Activated T-helper 1 cell treated with anti-CD3 and anti-CD28 coated beads, Interleukin-2, amount 50 U/mL, for 16 hours (primary cell): ENCODE measurements around the gene FXYD3.
A peak's percentile ranks its signal among the peaks of the same experiment; 100 is the strongest.

Experiments used
- DNase-seq, 2 donors: peaks; one replicate each; pipeline ENCODE4 v3.0.0-alpha.2; 2020; ENCODE audit warnings: low read depth in 1 of 2, low spot score in 1 of 2

FXYD3 gene

DNA sequence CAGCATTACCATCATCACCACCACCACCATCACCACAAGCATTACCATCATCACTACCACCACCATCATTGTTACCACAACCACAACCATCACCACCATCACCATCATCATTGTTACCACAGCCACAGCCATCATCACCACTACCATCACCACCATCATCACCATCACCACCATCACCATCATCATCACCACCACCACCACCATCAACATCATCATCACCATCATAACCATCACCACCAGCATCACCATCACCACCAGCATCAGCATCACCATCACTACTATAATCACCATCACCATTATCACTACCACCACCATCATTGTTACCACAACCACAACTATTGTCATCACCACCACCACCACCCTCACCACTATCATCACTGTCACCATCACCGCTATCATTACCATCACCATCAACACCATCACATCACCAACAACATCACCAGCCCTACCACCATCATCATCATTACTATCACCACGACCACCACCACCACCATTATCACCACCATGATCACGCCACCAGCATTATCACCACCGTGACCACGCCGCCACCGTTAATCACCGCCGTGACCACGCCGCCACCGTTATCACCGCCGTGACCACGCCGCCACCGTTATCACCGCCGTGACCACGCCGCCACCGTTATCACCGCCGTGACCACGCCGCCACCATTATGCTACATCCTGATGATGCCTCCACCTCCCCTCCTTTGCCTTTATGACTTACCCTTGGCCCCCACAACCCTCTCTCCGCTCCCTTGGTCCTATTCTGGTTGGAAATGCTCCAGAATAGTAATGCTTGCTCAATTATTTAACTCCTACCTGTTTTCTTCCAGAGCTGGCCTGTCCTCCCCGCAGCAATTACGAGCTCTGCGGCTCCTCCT lies 10.0 kb upstream of the FXYD3 start:
- DNase-seq = no peak

DNA sequence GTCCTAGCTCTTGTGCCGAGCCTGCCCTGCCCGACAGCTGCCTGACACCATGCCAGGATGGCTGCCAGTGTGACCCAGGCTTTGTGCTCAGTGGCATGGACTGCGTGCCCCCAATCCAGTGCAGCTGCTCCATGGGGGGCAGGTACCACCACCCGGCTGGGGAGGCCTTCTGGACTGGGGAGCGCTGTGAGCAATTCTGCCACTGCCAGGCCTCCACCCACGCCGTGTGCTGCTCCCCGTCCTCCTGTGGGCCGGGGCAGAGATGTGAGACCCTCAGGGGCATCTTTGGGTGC lies 9.4 kb upstream of the FXYD3 start:
- DNase-seq = no peak

DNA sequence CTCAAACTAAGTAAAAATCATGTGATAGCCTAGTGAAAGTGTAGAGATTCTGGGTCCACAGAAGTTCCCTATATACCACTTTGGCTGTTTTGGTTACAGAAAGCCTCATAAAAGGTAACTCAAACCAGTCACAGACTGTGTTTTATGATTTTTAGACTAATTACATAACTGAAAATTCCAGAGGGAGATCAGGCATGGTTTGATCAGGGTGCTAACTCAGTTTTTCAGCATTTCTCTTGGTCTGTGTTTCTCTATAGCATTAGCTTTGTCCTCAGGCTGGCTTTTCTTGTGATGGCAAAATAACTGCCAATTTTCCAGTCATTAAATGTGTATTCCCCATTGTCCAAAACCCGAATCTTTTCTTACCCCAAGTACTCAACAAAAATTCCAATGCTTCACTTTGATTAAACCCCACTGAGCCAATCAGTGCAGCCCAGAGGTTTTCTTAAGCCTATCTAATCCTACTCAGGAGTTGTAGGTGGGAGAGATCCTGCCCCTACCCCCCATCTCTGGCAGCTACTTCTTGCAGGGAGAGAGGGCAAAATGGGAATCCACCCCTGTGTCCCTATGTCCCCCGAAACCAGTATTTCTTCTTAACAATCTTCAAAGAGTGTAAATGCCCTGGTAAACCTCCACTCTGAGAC lies 8.6 kb upstream of the FXYD3 start:
- no peak for DNase-seq

DNA sequence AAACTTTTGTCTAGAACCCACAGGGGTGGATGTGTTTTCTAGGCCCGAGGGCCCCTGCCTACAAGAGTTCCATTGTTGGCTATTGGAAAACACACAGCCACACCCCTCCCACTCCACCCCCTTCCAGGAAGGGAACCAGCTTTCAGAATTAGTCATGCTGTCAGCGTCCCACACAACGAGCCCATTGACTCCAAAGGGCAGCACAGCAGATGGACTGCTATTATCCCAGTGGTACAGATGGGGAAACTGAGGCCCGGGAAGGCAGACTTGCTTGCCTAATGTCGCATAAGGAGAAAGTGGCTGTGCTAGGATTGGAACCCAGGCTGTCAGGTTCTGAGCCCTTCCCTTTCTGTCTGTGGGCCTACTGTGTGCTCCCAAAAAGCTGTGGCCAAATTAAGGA lies 8.1 kb upstream of the FXYD3 start:
- DNase-seq = no peak

DNA sequence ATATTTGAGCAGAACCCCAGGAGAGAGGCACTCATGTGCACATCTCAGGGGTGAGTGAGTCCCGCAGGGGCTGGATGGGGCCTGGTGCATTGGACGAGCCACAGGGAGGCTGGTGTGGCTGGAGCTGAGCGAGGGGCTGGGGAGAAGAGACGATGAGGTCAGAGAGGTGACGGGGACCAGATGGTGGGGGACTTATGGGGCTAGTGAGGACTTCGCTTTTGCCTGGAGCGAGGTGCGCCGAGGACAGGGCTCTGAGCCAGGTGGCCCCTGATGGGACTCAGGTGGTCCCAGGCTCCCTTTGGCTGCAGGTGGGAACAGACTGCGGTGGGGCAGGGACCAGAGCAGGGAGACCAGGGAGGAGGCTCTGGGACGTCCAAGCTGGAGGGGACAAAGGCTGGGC lies 6.9 kb upstream of the FXYD3 start:
- no peak for DNase-seq

DNA sequence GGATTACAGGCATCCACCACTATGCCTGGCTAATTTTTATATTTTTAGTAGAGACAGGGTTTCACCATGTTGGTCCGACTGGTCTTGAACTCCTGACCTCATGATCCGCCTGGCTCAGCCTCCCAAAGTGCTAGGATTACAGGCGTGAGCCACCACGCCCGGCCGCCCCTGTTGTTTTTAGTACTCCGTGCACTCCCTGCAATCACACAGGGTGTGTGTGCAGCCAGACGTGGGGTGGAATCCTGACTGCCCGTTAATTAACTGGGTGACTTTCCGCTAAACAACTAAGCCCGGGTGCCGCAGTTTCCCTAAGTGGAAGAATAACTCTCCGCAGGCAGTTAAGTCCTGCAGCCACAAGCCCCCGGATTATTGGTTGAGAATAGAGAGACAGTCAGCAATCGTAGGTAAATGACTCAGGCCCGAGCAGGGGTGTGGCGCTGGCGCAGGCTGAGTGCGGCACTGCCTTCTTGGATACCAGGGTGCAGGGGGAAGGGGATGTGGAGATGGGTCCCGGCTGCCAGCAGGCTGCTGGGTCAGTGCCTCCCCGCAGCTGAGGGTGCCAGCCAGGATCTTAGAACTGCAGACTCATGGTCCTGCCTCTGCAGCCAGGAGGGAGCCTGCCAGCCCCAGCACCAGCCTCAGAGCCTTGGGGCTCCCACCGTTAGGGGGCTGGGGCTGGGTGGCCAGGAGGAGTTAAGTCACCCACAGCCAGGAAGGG lies 6.1 kb upstream of the FXYD3 start:
- no peak for DNase-seq

DNA sequence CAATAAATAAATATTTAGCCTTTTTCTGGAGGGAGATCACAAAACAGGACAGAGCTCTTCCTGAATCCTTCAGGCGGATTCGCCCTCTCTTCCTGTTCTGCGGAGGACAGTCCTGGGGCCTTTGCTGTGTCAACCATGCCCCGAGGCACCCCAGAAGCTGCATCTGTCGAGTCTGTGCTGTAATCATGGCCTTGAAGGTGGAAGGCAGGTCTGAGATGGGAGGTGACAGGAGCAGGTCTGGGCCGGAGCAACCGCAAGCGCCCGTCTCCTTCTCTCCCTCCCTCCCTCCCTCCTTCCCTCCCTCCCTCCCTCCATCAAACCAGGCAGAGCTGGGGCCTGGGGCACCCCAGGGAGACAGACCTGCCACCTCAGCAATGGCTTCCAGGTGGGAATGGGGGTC lies 4.6 kb upstream of the FXYD3 start:
- DNase-seq = no peak

DNA sequence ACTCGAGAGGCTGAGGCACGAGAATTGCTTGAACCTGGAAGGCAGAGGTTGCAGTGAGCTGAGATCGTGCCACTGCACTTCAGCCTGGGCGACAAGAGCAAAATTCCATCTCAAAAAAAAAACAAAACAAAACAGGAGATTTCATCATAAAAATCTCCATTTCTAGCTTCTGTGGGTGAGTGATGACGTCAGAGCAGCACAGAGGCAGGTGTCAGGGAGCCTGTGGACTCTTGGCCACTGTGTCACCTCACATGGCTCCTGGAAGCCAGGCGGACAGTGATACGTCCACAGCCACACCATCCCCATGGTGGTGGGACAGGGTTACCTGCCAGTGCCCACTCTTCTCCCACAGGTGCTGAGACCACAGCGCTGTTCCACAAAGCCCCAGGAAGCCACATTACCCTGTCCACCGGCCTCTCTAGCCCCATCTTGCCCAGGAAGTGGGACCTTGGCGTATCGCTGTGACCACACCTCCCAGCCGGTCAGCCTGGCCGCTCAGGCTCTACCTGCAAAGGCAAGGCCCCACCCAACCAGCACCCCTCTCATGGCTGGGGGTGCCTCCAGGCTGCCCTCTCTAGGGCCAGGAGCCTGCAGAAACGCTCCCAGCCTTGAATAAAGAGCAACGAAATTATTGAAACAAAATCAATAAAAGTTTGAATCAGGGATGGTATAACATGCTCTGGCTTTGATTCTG lies 2.5 kb upstream of the FXYD3 start:
- no peak for DNase-seq

DNA sequence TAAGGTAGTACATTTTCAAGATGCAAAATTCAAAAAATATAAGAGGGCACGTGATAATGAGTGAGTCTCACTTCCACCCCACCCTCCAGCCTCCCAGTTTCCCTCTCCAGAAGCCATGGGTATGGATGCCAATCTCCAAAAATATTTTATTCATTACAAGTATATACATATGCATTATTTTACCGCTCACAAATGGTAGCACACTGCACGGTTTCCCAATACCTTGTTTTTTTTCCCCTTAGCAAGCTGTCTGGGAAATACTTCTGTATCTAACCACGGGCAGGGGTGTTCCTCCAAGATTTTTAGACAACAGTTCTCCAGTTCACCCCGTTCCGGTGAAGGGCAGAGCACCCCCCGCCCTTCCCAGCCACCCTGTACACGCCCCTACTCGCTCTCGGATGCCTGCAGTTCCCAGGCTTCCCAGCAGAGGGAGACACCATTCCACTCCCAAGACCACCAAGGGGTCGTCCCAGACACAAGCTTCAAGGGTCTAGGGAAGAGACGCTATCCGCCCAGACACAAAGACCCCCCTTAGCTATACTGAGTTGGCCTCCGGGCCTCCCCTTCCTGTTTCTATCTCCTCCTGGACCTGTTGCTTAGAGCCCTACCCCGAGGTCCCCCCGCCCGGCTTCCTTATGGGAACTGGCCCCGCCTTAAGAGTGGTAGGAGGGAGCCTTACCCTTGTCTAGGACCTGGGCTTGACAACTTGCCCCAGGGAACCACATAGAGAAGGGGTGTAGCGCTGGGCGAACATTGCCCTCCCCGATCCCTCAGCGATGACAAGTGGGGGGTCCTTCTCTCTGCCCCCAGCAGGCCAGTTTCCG lies 1.1 kb upstream of the FXYD3 start:
- peak; percentile 45 to 52 for DNase-seq

DNA sequence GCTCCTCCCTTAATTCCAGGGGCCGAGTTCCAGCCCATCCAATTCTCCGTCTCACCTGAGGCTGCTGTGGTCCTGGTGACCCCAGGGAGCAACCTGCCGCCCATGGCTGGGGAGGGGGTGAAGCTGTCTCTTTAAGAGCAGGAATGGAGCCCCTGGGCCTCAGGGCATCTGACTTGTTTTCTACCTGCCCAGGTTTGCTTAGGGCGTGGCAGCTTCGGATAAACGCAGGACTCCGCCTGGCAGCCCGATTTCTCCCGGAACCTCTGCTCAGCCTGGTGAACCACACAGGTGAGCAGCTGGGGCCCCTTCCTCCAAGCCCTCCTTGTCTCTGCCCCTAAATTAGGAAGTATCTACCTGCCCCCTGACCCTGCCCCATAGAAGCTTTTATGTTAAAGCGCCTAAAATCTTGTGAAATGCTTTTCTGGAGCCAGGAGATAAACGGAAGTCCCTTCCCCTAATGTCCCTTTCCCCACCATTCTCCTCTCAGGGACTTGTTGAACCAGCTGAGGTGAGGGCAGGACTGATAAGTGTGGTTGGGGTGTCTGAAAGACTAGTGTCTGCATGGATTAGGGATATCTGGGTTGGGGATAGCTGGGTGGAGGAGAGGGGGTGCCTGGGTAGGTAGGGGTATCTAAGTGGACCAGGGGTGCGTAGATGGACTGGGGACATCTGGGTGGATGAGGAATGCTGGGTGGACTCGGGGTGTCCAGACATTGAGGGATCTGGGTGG lies 614 bp downstream of the FXYD3 start:
- no peak for DNase-seq

DNA sequence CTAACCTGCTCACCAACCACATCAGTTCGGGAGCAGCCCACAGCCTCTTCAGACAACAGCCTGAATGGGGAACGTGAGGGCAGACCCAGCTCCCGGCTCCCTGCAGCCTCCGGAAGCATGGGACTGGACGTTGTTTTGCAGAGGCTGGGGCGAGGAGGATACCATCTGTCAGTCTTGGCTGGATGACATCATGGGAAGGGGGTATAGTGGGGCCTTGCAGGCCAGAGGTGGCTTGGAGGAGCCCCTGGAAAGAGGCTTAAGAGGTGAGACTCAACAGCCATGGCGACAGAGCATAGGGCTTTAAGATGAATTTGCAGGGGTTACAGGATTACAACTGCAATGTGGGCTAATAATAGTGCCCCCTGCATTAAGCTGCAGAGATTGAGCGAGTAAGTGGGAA lies 1.5 kb downstream of the FXYD3 start:
- no peak for DNase-seq

DNA sequence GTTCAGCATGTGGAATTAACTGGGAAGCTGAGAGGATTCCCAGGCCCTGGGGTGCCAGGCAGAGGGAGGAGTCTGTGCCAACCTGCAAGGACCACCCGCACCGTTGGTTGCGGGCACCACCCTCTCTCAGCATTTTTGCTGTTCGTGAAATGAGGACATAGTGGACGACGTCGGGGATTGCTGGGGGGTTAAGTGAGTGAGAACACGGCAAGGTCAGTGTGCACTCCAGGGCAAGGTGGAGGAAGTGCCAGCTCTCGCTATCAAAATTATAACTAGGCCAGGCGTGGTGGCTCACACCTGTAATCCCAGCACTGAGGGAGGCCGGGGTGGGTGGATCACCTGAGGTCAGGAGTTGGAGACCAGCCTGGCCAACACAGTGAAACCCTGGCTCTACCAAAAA lies 2.2 kb downstream of the FXYD3 start:
- no peak for DNase-seq

DNA sequence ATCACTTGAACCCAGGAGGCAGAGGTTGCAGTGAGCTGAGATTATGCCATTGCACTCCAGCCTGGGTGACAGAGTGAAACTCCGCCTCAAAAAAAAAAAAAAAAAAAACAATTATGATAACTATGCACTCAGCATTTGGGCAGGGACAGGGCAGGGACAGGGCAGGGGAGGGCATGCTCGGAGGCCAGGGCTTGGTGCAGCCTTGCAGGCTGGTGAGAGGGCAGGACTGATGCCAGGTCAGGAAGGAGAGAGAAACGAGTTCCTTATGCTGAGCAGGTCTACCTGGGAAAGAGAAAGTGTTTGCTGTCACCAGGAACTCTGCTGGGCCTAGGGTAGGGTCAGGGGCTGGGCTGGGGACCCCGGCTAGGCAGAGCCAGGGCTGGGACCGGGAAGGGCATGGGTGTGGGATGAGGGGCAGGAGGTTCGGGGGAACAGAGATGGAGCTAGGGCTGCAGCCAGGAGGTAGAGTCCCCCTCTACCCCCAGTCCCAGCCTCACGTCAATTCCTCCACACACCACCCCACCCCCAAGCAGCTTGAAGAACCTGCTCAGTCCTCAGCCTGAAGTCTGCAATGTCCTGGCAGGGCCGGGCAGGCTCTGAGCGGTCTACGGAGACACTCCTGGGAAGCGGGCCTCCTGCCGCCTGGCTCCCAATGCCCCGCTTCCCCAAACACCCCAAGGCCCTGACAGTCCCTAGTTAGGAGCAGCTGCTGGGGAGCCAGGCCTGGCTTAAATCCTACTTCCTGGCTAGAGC lies 2.8 kb downstream of the FXYD3 start:
- no peak for DNase-seq

DNA sequence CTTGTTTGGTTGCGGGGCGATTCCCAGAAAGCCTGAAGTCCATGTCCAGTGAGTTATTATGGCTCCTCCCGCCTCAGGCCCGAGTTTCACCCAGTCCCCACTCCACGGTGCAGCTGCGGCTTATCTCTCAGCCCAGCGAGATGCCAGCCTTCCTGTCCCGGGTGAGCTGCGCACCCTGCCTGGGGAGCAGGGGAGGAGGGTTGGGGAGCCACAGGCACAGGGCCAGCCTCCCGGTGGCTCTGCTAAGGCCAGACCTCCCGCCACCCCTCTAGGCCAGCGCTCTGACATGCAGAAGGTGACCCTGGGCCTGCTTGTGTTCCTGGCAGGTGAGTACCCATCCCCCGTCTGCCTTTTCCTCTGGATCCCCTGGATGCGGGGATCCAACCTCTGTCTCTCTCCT lies 3.5 kb downstream of the FXYD3 start:
- no peak for DNase-seq

DNA sequence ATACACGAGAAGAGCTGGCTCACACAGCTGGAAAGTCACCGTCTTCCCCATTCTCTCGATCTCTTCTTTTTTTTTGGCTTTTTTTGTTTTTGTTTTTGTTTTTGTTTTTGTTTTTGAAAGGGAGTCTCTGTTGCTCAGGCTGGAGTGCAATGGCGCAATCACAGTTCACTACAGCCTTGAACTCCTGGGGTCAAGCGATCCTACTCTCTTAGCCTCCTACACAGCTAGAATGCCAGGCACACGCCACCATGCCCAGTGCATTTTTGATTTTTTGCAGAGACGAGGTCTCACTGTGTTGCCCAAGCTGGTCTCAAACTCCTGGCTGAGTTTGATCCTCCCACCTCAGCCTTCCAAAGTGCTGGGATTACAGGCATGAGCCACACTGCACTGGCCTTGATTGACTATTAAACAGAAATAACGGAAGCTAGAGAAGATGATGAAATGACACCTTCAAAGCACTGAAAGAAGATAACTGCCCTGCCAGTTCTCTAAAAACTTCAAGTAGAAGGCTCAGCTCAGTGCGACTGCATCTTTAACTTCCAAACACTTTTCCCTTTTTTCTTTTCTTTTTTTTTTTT lies 4.0 kb downstream of the FXYD3 start:
- DNase-seq = no peak

DNA sequence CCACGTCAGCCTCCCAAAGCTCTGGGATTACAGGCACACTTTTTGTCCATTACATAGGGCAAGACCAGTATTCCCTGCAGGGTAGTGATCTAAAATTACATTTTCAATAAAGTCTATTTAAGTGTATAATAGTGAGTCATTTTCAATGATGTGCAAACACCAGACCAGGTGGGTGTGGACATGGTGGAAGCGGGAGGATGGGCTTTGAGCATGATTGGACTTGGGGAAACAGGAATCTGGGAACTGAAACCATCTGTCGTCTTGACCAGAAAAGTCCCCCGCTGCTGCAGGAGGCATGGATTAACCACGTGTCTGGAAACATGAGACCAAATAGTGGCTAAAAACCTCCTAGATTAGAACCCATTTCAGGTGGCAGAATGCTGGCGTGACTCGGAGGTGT lies 4.9 kb downstream of the FXYD3 start:
- no peak for DNase-seq

DNA sequence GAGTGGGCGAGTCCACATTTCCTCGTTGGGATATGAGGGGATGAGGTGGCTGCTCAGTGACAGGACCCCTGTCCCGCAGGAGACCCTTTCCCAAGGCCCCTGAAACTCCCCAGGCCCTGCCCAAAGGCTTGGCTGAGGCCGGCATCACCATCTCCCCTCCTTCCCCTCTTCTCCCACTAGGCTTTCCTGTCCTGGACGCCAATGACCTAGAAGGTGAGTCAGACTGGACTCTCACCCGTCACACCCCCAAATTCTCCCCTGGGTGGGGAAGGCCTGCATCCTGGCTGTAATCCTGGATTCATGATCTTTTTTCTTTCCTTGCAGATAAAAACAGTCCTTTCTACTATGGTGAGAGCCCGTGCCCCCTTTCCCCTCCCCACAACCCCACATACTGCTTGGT lies 5.3 kb downstream of the FXYD3 start:
- DNase-seq = no peak

DNA sequence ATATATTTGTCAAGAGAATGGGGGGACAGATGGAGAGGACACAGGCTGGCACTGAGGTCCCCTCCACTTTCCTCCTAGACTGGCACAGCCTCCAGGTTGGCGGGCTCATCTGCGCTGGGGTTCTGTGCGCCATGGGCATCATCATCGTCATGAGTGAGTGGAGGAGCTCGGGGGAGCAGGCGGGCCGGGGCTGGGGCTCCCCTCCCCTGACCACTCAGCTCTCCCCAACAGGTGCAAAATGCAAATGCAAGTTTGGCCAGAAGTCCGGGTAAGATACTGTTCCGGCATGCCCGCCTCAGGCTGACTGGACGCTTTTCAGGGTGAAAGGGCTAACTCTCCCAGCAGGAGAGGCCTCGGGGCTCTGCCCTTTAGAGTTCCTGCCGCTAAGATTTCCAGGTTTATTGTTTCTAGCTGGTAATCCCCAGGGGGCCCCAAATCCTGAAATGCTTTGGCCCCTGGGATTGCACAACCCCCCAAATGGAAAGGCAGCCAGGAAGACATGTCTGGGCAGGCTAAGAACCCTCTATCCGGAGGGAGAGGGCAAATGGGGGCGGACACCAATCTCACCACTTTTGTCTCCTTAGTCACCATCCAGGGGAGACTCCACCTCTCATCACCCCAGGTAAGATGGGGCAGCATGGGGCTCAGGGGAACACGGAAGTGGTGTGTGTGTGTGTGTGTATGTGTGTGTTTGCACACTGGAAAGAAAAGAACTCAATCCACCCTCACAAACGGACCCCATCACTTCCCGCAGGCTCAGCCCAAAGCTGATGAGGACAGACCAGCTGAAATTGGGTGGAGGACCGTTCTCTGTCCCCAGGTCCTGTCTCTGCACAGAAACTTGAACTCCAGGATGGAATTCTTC lies 7.3 kb downstream of the FXYD3 start:
- no peak for DNase-seq
